Trophoblast cell (in vitro differentiated cells and primary cell): Measurements from ENCODE around the gene ICE2.

ENCODE experiments used
- DNase-seq, 2 donors: peaks; one replicate each; pipeline ENCODE4 v3.0.0-alpha.2; 2016
- H2AFZ ChIP-seq: 2 replicates; pipeline ENCODE4 v1.6.1; 2013; ENCODE audit warnings: low read length, moderate library complexity, mild to moderate bottlenecking; ENCODE audit not compliant: insufficient read depth, poor library complexity
- H2AK5ac ChIP-seq: 2 replicates; pipeline ENCODE4 v1.6.1; 2013; ENCODE audit warnings: mild to moderate bottlenecking, low read length
- H2BK120ac ChIP-seq: 2 replicates; pipeline ENCODE4 v1.6.1; 2013; ENCODE audit warnings: low read length, mild to moderate bottlenecking, moderate library complexity; ENCODE audit not compliant: insufficient read depth, poor library complexity
- H2BK12ac ChIP-seq: 2 replicates; pipeline ENCODE4 v1.6.1; 2013; ENCODE audit warnings: mild to moderate bottlenecking, low read length, moderate library complexity
- H2BK5ac ChIP-seq: 2 replicates; pipeline ENCODE4 v1.6.1; 2013; ENCODE audit warnings: low read length, low read depth, moderate library complexity, mild to moderate bottlenecking; ENCODE audit not compliant: poor library complexity
- H3K14ac ChIP-seq: 2 replicates; pipeline ENCODE4 v1.6.1; 2013; ENCODE audit warnings: mild to moderate bottlenecking, low read length
- H3K18ac ChIP-seq: 2 replicates; pipeline ENCODE4 v1.6.1; 2013; ENCODE audit warnings: mild to moderate bottlenecking, low read length
- H3K23ac ChIP-seq: 2 replicates; pipeline ENCODE4 v1.6.1; 2013; ENCODE audit warnings: low read length
- H3K27ac ChIP-seq: 2 replicates; pipeline ENCODE4 v1.5.1; 2013; ENCODE audit warnings: low read depth, mild to moderate bottlenecking, inconsistent platforms, low read length, moderate library complexity
- H3K27me3 ChIP-seq: 2 replicates; pipeline ENCODE4 v1.6.1; 2013; ENCODE audit warnings: inconsistent platforms, mild to moderate bottlenecking, low read length, moderate library complexity; ENCODE audit not compliant: insufficient read depth
- H3K36me3 ChIP-seq, 2 experiments: 1 replicate in 1 of 2; 2 replicates in 1 of 2; pipeline ENCODE4 v1.6.1; 2013; ENCODE audit warnings: low read length in 2 of 2, mild to moderate bottlenecking in 2 of 2, moderate library complexity in 1 of 2; ENCODE audit not compliant: insufficient read depth in 2 of 2, control insufficient read depth in 1 of 2
- H3K4ac ChIP-seq: 2 replicates; pipeline ENCODE4 v1.6.1; 2013; ENCODE audit warnings: low read depth, mild to moderate bottlenecking, low read length, moderate library complexity
- H3K4me1 ChIP-seq, 2 experiments: 1 replicate in 1 of 2; 2 replicates in 1 of 2; pipeline ENCODE4 v1.6.1; 2013; ENCODE audit warnings: low read length in 2 of 2, mild to moderate bottlenecking in 2 of 2, moderate library complexity in 1 of 2; ENCODE audit not compliant: insufficient read depth in 2 of 2, control insufficient read depth in 1 of 2
- H3K4me2 ChIP-seq: 2 replicates; pipeline ENCODE4 v1.6.1; 2013; ENCODE audit warnings: inconsistent platforms, mild to moderate bottlenecking, low read length, moderate library complexity
- H3K4me3 ChIP-seq: 2 replicates; pipeline ENCODE4 v1.5.1; 2013; ENCODE audit warnings: mild to moderate bottlenecking, low read depth, low read length, inconsistent platforms
- H3K79me1 ChIP-seq: one replicate; pipeline ENCODE4 v1.6.1; 2013; ENCODE audit warnings: low read length
- H3K79me2 ChIP-seq: 2 replicates; pipeline ENCODE4 v1.6.1; 2013; ENCODE audit warnings: low read length, mild to moderate bottlenecking; ENCODE audit not compliant: control insufficient read depth, insufficient read depth, poor library complexity
- H3K9ac ChIP-seq: 2 replicates; pipeline ENCODE4 v1.6.1; 2013; ENCODE audit warnings: mild to moderate bottlenecking, low read length
- H3K9me3 ChIP-seq: 2 replicates; pipeline ENCODE4 v1.6.1; 2013; ENCODE audit warnings: low read depth, mild to moderate bottlenecking, control low read depth, inconsistent platforms, low read length; ENCODE audit not compliant: insufficient read depth
- H4K12ac ChIP-seq: 2 replicates; pipeline ENCODE4 v1.6.1; 2013; ENCODE audit warnings: low read depth, mild to moderate bottlenecking, low read length, moderate library complexity
- H4K8ac ChIP-seq: 2 replicates; pipeline ENCODE4 v1.6.1; 2013; ENCODE audit warnings: low read depth, mild to moderate bottlenecking, low read length, moderate library complexity
- H4K91ac ChIP-seq: one replicate; pipeline ENCODE4 v1.6.1; 2013; ENCODE audit warnings: low read depth, mild to moderate bottlenecking, low read length, moderate library complexity
- WGBS: extraction: QIAGEN DNeasy Blood & Tissue Kit; methylation state at CpG from one replicate; pipeline ENCODE4 v1.1.7; 2013; ENCODE audit warnings: missing lambda C conversion rate; ENCODE audit not compliant: insufficient read length, insufficient coverage; ENCODE audit errors: extremely low coverage; 5-methylcytosine and 5-hydroxymethylcytosine counted together

Gene ICE2

GRCh38 chr15:60374628-60375081 lies 104.3 kb downstream of the ICE2 start:
- H3K9me3 ChIP-seq = no peaks in the 10 kb centered on the region
- no peak overlapping the region for H2AFZ ChIP-seq
- no peak overlapping the region for H4K12ac ChIP-seq
- peaks cover 22% of the 10 kb centered on the region for H3K79me1 ChIP-seq
- peaks cover 15 to 27% of the 10 kb centered on the region in 2 experiments for H3K4me1 ChIP-seq
- no peaks in the 10 kb centered on the region for H3K27me3 ChIP-seq
- H3K27ac ChIP-seq = peak overlapping the region; percentile 67
- no peak overlapping the region for H2AK5ac ChIP-seq
- no peak overlapping the region for H2BK12ac ChIP-seq
- no peak overlapping the region for H2BK5ac ChIP-seq
- H3K23ac ChIP-seq = no peak overlapping the region
- no peak overlapping the region for H3K9ac ChIP-seq
- H3K4ac ChIP-seq = no peak overlapping the region
- peak; percentile 48 to 64 for DNase-seq
- no peak overlapping the region for H4K91ac ChIP-seq
- H3K14ac ChIP-seq = no peak overlapping the region
- no peak overlapping the region for H3K4me2 ChIP-seq
- H2BK120ac ChIP-seq = no peak overlapping the region
- H3K4me3 ChIP-seq = no peak overlapping the region
- H3K79me2 ChIP-seq = peaks cover 9% of the 10 kb centered on the region
- no CpG with 5 or more reads among the region's 7 CpGs for WGBS
- H3K18ac ChIP-seq = no peak overlapping the region
- no peak overlapping the region for H4K8ac ChIP-seq
- peaks cover 38 to 57% of the 10 kb centered on the region in 2 experiments for H3K36me3 ChIP-seq

GRCh38 chr15:60374209-60374608 lies 104.7 kb downstream of the ICE2 start:
- Histone ChIP-seq H3K18ac (no peak overlapping the region), H4K91ac (no peak overlapping the region), H2AFZ (no peak overlapping the region), H3K27ac (peak overlapping the region; percentile 67), H2BK5ac (peak overlapping the region; percentile 41), H3K4me2 (no peak overlapping the region), H3K14ac (no peak overlapping the region), H2AK5ac (no peak overlapping the region), H3K79me1 (peaks cover 22% of the 10 kb centered on the region), H3K4me3 (no peak overlapping the region), H3K9ac (no peak overlapping the region), H2BK120ac (no peak overlapping the region), H3K4me1 (peaks cover 15 to 27% of the 10 kb centered on the region in 2 experiments), H3K9me3 (no peaks in the 10 kb centered on the region), H2BK12ac (peak overlapping the region; percentile 20), H4K8ac (no peak overlapping the region), H3K23ac (no peak overlapping the region), H4K12ac (no peak overlapping the region), H3K79me2 (peaks cover 9% of the 10 kb centered on the region), H3K36me3 (peaks cover 38 to 61% of the 10 kb centered on the region in 2 experiments), H3K27me3 (no peaks in the 10 kb centered on the region), H3K4ac (peak overlapping the region; percentile 30)
- no peak for DNase-seq
- no CpG with 5 or more reads among the region's 4 CpGs for WGBS

GRCh38 chr15:60373745-60374144 lies 105.2 kb downstream of the ICE2 start:
- H3K9ac ChIP-seq = no peak overlapping the region
- peaks cover 15 to 27% of the 10 kb centered on the region in 2 experiments for H3K4me1 ChIP-seq
- no peaks in the 10 kb centered on the region for H3K9me3 ChIP-seq
- H3K14ac ChIP-seq = no peak overlapping the region
- no peak overlapping the region for H2BK12ac ChIP-seq
- H3K79me1 ChIP-seq = peaks cover 22% of the 10 kb centered on the region
- H4K12ac ChIP-seq = no peak overlapping the region
- no CpG with 5 or more reads among the region's 2 CpGs for WGBS
- no peak overlapping the region for H2BK120ac ChIP-seq
- peak overlapping the region; percentile 61 for H2BK5ac ChIP-seq
- peaks cover 40 to 65% of the 10 kb centered on the region in 2 experiments for H3K36me3 ChIP-seq
- no peak overlapping the region for H3K4ac ChIP-seq
- H3K27ac ChIP-seq = peak overlapping the region; percentile 67
- no peak overlapping the region for H3K18ac ChIP-seq
- peak overlapping the region; percentile 23 for H4K91ac ChIP-seq
- DNase-seq = no peak
- H2AFZ ChIP-seq = no peak overlapping the region
- H3K4me2 ChIP-seq = no peak overlapping the region
- H2AK5ac ChIP-seq = no peak overlapping the region
- no peak overlapping the region for H4K8ac ChIP-seq
- no peak overlapping the region for H3K4me3 ChIP-seq
- no peaks in the 10 kb centered on the region for H3K27me3 ChIP-seq
- H3K79me2 ChIP-seq = peaks cover 9% of the 10 kb centered on the region
- no peak overlapping the region for H3K23ac ChIP-seq

GRCh38 chr15:60373327-60373726 lies 105.6 kb downstream of the ICE2 start:
- Histone ChIP-seq H3K27me3 (no peaks in the 10 kb centered on the region), H3K4me1 (peaks cover 15 to 27% of the 10 kb centered on the region in 2 experiments)
- no CpG with 5 or more reads among the region's 3 CpGs for WGBS

More at GRCh38 chr15:60373327-60373726, 105.6 kb downstream of the ICE2 start:
- peak overlapping the region; percentile 67 for H3K27ac ChIP-seq
- no peak overlapping the region for H3K23ac ChIP-seq
- peak overlapping the region; percentile 4 for H3K4ac ChIP-seq
- H3K18ac ChIP-seq = peak overlapping the region; percentile 23
- peak overlapping the region; percentile 39 for H4K91ac ChIP-seq
- H3K9ac ChIP-seq = no peak overlapping the region
- H2AFZ ChIP-seq = no peak overlapping the region
- no peak overlapping the region for H3K4me3 ChIP-seq
- H3K14ac ChIP-seq = no peak overlapping the region
- DNase-seq = no peak
- peaks cover 22% of the 10 kb centered on the region for H3K79me1 ChIP-seq
- H3K9me3 ChIP-seq = no peaks in the 10 kb centered on the region
- H3K4me2 ChIP-seq = no peak overlapping the region
- peaks cover 9% of the 10 kb centered on the region for H3K79me2 ChIP-seq
- no peak overlapping the region for H2BK12ac ChIP-seq
- H3K36me3 ChIP-seq = peaks cover 37 to 63% of the 10 kb centered on the region in 2 experiments
- H2AK5ac ChIP-seq = no peak overlapping the region
- H4K8ac ChIP-seq = no peak overlapping the region
- peak overlapping the region; percentile 37 for H2BK5ac ChIP-seq
- no peak overlapping the region for H4K12ac ChIP-seq
- no peak overlapping the region for H2BK120ac ChIP-seq
